PC-9 (cell line): ENCODE measurements around the gene BLOC1S1.

Experiments used
- CTCF ChIP-seq: fragments of 200-600 bp; sonication (generic); conservative IDR thresholded peaks from 2 replicates; pipeline ENCODE4 v1.6.1; 2017; ENCODE audit warnings: mixed run types, antibody characterized with exemption, mild to moderate bottlenecking, moderate library complexity
- EZH2 ChIP-seq: fragments of 200-600 bp; sonication (generic); IDR thresholded peaks from 2 replicates; pipeline ENCODE4 v1.8.0; 2017; ENCODE audit warnings: antibody characterized with exemption, low read depth

GRCh38 chr12:55699471-55700055, 16.3 kb upstream of the BLOC1S1 start:
- TF ChIP-seq CTCF: no peak
- no peak for TF ChIP-seq EZH2
